WI38 (cell line): ENCODE results near the gene FBXO41.
A peak's percentile ranks its signal among the peaks of the same experiment; 100 is the strongest.

Experiments
- H3K4me3 ChIP-seq: 2 replicates; pipeline ENCODE4 v1.5.1; 2011; ENCODE audit warnings: low read depth, mild to moderate bottlenecking, control low read depth, low read length
- CTCF ChIP-seq: IDR thresholded peaks from 2 replicates; pipeline ENCODE4 v1.5.1; 2012; ENCODE audit warnings: low read depth, mild to moderate bottlenecking, control low read depth, low read length

Gene FBXO41

DNA sequence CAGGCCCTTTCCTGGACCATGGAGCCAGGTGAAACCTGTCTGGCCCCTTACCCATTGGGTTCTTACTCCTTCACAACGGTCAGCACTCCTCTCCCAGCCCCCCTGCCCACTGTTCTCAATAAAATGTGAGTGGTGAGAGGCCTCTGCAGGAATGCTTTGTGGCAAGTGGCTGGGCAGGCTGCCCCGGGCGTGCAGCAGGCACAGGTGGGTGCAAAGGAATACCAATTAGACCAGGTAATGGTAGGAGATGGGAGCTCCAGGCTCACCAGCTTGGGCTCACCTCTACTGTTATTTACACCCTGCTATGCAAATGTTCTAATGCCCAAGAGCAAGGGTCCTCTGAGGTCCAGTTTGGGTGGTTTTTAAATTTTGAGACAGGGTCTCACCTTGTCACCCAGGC, 57.2 kb downstream of the FBXO41 start:
- H3K4me3 ChIP-seq = no peak overlapping the region
- no peak for TF ChIP-seq CTCF

DNA sequence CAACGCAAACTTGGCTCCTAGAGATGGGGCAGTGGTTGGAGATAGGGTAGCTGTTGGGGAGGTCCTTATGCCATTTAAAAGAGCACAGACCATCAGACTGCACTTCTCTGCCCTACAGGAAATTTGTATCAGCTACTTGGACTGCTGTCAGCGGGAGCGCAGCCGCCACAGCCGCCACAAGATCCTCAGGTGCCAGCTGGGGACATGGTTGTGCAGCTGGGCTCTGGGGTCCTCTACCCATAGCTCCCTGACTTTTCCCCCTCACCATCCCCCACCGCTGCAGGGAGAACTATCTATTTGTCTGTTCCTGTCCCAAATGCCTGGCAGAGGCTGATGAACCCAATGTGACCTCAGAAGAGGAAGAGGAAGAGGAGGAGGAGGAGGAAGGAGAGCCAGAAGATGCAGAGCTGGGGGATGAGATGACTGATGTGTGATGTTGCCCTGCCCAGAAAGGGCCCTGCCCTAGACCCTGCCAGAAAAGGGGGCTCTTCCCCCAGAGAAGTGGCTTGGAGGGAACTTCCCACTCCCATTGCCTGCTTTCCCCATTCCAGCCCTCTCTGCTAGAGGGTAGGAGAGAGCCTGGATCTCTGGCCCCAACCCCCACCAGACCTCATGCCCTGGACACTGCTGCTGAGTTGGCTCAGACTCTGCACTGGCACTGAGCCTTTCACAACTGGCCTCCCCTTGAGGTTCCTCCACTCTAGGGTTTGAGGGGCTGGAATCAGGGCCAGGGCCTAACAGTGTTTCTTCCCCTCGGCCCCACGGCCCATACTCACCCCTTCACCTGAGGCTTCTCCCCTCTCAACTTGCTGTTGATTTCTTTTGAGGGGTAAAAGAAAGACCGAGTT, 58.5 kb downstream of the FBXO41 start:
- TF ChIP-seq CTCF = no peak
- no peak overlapping the region for H3K4me3 ChIP-seq

GRCh38 chr2:73223821-73224220, 60.5 kb downstream of the FBXO41 start:
- no peak overlapping the region for H3K4me3 ChIP-seq
- no peak for TF ChIP-seq CTCF

DNA sequence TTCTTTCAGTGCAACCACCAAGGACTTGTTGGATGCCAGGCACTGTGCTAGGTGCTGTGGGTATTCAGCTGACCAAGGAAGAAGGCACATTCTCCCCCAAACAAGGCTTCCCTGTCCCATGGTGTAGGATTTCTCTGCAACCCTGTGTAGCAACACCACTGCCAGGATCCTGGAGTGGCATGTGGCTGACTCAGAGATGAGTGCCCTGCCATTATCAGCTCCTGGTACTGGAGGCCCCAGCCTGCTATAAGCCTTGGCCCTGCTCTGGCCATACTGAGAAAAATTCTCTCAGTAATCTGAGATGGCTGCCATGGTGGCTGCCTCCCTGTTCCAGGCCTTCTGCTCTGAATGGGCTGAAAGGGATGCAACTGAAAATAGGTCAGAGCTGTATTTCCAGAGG, 66.0 kb downstream of the FBXO41 start:
- no peak overlapping the region for H3K4me3 ChIP-seq

DNA sequence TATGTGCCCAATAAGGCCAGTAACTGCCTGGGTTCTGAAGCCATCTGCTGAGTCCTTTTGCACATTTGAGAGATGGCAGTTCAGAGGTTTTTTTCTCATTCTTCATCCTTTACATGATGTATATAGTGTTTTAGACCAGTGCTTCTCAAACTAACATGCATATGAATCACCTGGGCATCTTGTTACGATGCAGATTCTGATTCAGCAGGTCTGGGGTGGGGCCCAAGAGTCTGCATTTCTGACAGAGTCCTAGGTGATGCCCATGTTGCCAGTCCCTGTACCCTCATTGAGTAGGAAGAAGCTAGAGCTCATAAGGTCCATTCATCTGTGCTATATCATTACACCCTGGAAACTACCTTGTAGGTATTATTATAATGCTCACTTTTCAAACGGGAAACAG, 66.5 kb downstream of the FBXO41 start:
- no peak for TF ChIP-seq CTCF
- no peak overlapping the region for H3K4me3 ChIP-seq

More for the DNA sequence above, 66.0 kb downstream of the FBXO41 start:
- no peak for TF ChIP-seq CTCF

- no peak overlapping the region for H3K4me3 ChIP-seq
- TF ChIP-seq CTCF = no peak
Observed at GRCh38 chr2:73217160-73217559, 67.1 kb downstream of the FBXO41 start.

- peak overlapping the region; percentile 78 for H3K4me3 ChIP-seq
- TF ChIP-seq CTCF = no peak
Observed at GRCh38 chr2:73215254-73215653, 69.0 kb downstream of the FBXO41 start.
